ENCODE results near the gene SOX18. TPM values are rescaled to one million over a fixed set of nuclear protein-coding genes. Genes with fewer than 3 reads are reported as not detected.

Gene SOX18
- total and polyA plus RNA-seq, 2 of the 13 experiments (the other 11 are each of a cell fraction or from before 2014, with no cell fraction given) = 1.6 to 1.9 TPM

GRCh38 chr20:64024141-64024990, 25.1 kb downstream of the SOX18 start (continued):
- TF ChIP-seq TFAP4 (IDR thresholded peaks at IDR 0.05; ENCODE audit: borderline replicate concordance, low read depth) (no peak), RARG (CRISPR knock-in tag; IDR thresholded peaks at IDR 0.05; ENCODE audit: low read depth) (no peak), KLF12 (CRISPR knock-in tag; IDR thresholded peaks at IDR 0.05; ENCODE audit: borderline replicate concordance) (no peak), JARID2 (CRISPR knock-in tag; IDR thresholded peaks at IDR 0.05; ENCODE audit: insufficient replicate concordance) (no peak), ESRRA (CRISPR knock-in tag; IDR thresholded peaks at IDR 0.05; ENCODE audit: low read depth) (no peak; the same call in 1 of the 2 replicates), THYN1 (CRISPR knock-in tag; IDR thresholded peaks at IDR 0.05; ENCODE audit: borderline replicate concordance, low read depth) (no peak), SUZ12 (IDR thresholded peaks at IDR 0.05; ENCODE audit: low read depth, low read length) (no peak), ZBTB7B (CRISPR knock-in tag; IDR thresholded peaks at IDR 0.05) (no peak), MLXIP (CRISPR knock-in tag; IDR thresholded peaks at IDR 0.05; ENCODE audit: borderline replicate concordance) (no peak), ARID3A (IDR thresholded peaks at IDR 0.05; ENCODE audit: low read depth, low read length) (peak; percentile 90), ZFY (CRISPR knock-in tag; IDR thresholded peaks at IDR 0.05) (peak; percentile 87), SOX13 (IDR thresholded peaks at IDR 0.05) (peak; percentile 85), SOX13 (CRISPR knock-in tag; conservative IDR thresholded peaks at IDR 0.05 in 1 of 2, IDR thresholded peaks at IDR 0.05 in 1 of 2) (peak in 1 of 2 experiments; percentile 96; a peak in 2 of 4 replicates), MXD3 (CRISPR knock-in tag; IDR thresholded peaks at IDR 0.05) (peak; percentile 26; the same call in 1 of the 2 replicates), KLF13 (CRISPR knock-in tag; IDR thresholded peaks at IDR 0.05) (0 out of 2 replicates have a peak, but pooled peaks have one; percentile 76), ZBTB2 (CRISPR knock-in tag; IDR thresholded peaks at IDR 0.05; ENCODE audit: low read depth) (no peak), ELF4 (CRISPR knock-in tag; IDR thresholded peaks at IDR 0.05; ENCODE audit: borderline replicate concordance) (no peak), ZNF160 (CRISPR knock-in tag; IDR thresholded peaks at IDR 0.05) (0 out of 2 replicates have a peak, but pooled peaks have one; percentile 56), KLF11 (CRISPR knock-in tag; IDR thresholded peaks at IDR 0.05) (no peak), ZNF782 (CRISPR knock-in tag; IDR thresholded peaks at IDR 0.05; ENCODE audit: borderline replicate concordance) (no peak; the same call in 1 of the 2 replicates), ZNF546 (CRISPR knock-in tag; conservative IDR thresholded peaks at IDR 0.05) (peak; percentile 75; the same call in 1 of the 2 replicates), MED1 (CRISPR knock-in tag; IDR thresholded peaks at IDR 0.05) (peak; percentile 79)

All from HepG2 (cell line).